Measurements from ENCODE around the gene PBX1. TPM values are rescaled to one million over a fixed set of nuclear protein-coding genes. Genes with fewer than 3 reads are reported as not detected.

PBX1 gene
- total RNA-seq (2022; extraction: Qiagen RNA extraction) = 10.3 to 12.8 TPM (median 12.3 TPM) in 5 replicates

DNA sequence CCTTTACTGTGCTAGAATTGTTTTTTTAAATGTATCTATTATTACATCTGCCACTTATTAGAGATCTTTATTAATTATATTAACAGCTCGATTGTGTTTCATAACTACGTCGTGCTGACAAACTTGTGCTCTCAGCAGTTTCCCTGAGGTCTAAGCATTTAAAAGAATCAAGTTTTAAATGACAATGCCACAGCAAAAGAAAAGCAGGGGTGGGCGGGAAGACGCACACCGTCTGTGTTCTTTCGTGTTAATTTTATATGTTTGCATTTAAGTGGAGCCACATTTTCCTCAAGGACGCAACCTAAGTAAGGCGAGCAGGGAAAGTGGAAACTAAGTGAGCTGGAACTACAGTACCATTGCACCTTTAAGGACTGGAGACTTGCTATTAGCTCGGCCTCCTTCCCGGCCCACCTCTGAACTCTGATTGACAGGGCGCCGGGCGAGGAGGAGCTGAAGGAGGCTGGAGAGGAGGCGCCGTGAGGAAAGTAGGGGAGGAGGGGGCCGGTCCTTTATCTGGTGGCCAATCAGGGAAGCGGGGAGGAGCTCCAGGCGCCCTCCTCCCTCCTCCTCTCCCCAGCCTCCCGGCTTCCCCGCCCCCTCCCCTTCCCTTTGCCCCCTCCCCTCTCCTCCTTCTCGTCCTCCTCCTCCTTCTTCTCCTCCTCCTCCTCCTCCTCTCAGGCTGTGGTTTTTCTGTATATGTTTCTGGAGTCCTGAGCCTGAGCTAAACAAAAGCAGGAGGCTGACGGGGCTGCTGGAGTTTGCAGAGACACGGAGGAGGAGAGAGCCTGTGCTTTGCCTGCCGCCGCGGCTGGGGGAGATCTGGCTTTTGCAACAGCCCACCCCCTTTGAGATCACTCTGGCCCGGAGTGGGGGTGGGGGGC lies at the start of gene PBX1:
TSS of gene PBX1 (plus strand) at position 724 of the 881 bp plus-strand sequence.

Data from A549 treated with AZD2906 at 1 μM for 4 hours (cell line).